Skeletal muscle satellite cell (primary cell): ENCODE data around the gene LRRC61.

ENCODE experiments used
- H3K27me3 ChIP-seq: 2 replicates; pipeline ENCODE4 v1.7.0; 2013; ENCODE audit warnings: low read length; ENCODE audit not compliant: control insufficient read depth, insufficient read depth
- H3K36me3 ChIP-seq: 2 replicates; pipeline ENCODE4 v1.7.0; 2013; ENCODE audit warnings: mild to moderate bottlenecking, control low read depth, low read length; ENCODE audit not compliant: insufficient read depth
- H3K4me1 ChIP-seq: 2 replicates; pipeline ENCODE4 v1.7.0; 2013; ENCODE audit warnings: low read length; ENCODE audit not compliant: control insufficient read depth, insufficient read depth
- H3K4me2 ChIP-seq: 2 replicates; pipeline ENCODE4 v1.7.0; 2013; ENCODE audit warnings: mild to moderate bottlenecking, low read length
- H3K4me3 ChIP-seq: 2 replicates; pipeline ENCODE4 v1.7.0; 2013; ENCODE audit warnings: low read length
- H3K9ac ChIP-seq: 2 replicates; pipeline ENCODE4 v1.7.0; 2013; ENCODE audit warnings: mild to moderate bottlenecking, low read depth, low read length, moderate library complexity
- H3K9me3 ChIP-seq: replicated peaks from 2 replicates; pipeline ENCODE4 v1.7.0; 2013; ENCODE audit warnings: mild to moderate bottlenecking, control low read depth, low read length

LRRC61 gene

GRCh38 chr7:150325110-150325611 lies 2.0 kb downstream of the LRRC61 start:
- Histone ChIP-seq H3K4me3 (no peak overlapping the region), H3K4me1 (peaks cover 2% of the 10 kb centered on the region), H3K9ac (no peak overlapping the region), H3K36me3 (no peaks in the 10 kb centered on the region), H3K4me2 (no peak overlapping the region), H3K9me3 (no peaks in the 10 kb centered on the region), H3K27me3 (peaks cover 4% of the 10 kb centered on the region)

GRCh38 chr7:150325901-150326300 lies 2.7 kb downstream of the LRRC61 start:
- H3K4me3 ChIP-seq, result no peak overlapping the region
- no peaks in the 10 kb centered on the region for H3K9me3 ChIP-seq
- peaks cover 2% of the 10 kb centered on the region for H3K4me1 ChIP-seq
- no peak overlapping the region for H3K4me2 ChIP-seq
- peaks cover 4% of the 10 kb centered on the region for H3K27me3 ChIP-seq
- H3K36me3 ChIP-seq, result no peaks in the 10 kb centered on the region
- no peak overlapping the region for H3K9ac ChIP-seq

GRCh38 chr7:150326657-150327268 lies 3.6 kb downstream of the LRRC61 start:
- Histone ChIP-seq H3K4me2 (no peak overlapping the region), H3K9ac (no peak overlapping the region), H3K4me1 (peaks cover 2% of the 10 kb centered on the region), H3K4me3 (no peak overlapping the region), H3K36me3 (no peaks in the 10 kb centered on the region), H3K27me3 (peaks cover 4% of the 10 kb centered on the region), H3K9me3 (no peaks in the 10 kb centered on the region)

GRCh38 chr7:150327308-150327707 lies 4.2 kb downstream of the LRRC61 start:
- H3K36me3 ChIP-seq, result no peaks in the 10 kb centered on the region
- H3K4me2 ChIP-seq, result no peak overlapping the region
- H3K4me1 ChIP-seq, result peaks cover 2% of the 10 kb centered on the region
- no peaks in the 10 kb centered on the region for H3K9me3 ChIP-seq
- H3K27me3 ChIP-seq, result peaks cover 4% of the 10 kb centered on the region
- no peak overlapping the region for H3K9ac ChIP-seq
- no peak overlapping the region for H3K4me3 ChIP-seq

- H3K27me3 ChIP-seq, result no peaks in the 10 kb centered on the region
- peaks cover 2% of the 10 kb centered on the region for H3K4me1 ChIP-seq
- no peaks in the 10 kb centered on the region for H3K36me3 ChIP-seq
- no peak overlapping the region for H3K9ac ChIP-seq
- H3K4me3 ChIP-seq, result no peak overlapping the region
- no peaks in the 10 kb centered on the region for H3K9me3 ChIP-seq
- no peak overlapping the region for H3K4me2 ChIP-seq
These were observed 6.4 kb downstream of the LRRC61 start for GRCh38 chr7:150329331-150330120.

- H3K9ac ChIP-seq, result no peak overlapping the region
- H3K4me2 ChIP-seq, result no peak overlapping the region
- H3K4me3 ChIP-seq, result no peak overlapping the region
- H3K4me1 ChIP-seq, result peaks cover 2% of the 10 kb centered on the region
- no peaks in the 10 kb centered on the region for H3K9me3 ChIP-seq
- no peaks in the 10 kb centered on the region for H3K36me3 ChIP-seq
- H3K27me3 ChIP-seq, result no peaks in the 10 kb centered on the region
These were observed 7.2 kb downstream of the LRRC61 start for GRCh38 chr7:150330211-150330885.

GRCh38 chr7:150332852-150333635 lies 9.9 kb downstream of the LRRC61 start:
- no peak overlapping the region for H3K4me3 ChIP-seq
- peaks cover 6% of the 10 kb centered on the region for H3K27me3 ChIP-seq
- no peak overlapping the region for H3K9ac ChIP-seq
- peaks cover 2% of the 10 kb centered on the region for H3K4me1 ChIP-seq
- H3K4me2 ChIP-seq, result no peak overlapping the region
- H3K36me3 ChIP-seq, result no peaks in the 10 kb centered on the region
- no peaks in the 10 kb centered on the region for H3K9me3 ChIP-seq

GRCh38 chr7:150333659-150334058 lies 10.5 kb downstream of the LRRC61 start:
- Histone ChIP-seq H3K4me2 (no peak overlapping the region), H3K9me3 (no peaks in the 10 kb centered on the region), H3K9ac (no peak overlapping the region), H3K4me1 (peaks cover 2% of the 10 kb centered on the region), H3K27me3 (peaks cover 13% of the 10 kb centered on the region), H3K36me3 (no peaks in the 10 kb centered on the region), H3K4me3 (no peak overlapping the region)

GRCh38 chr7:150334108-150334507 lies 11.0 kb downstream of the LRRC61 start:
- Histone ChIP-seq H3K4me3 (no peak overlapping the region), H3K4me1 (peaks cover 4% of the 10 kb centered on the region), H3K27me3 (peaks cover 17% of the 10 kb centered on the region), H3K4me2 (no peak overlapping the region), H3K36me3 (no peaks in the 10 kb centered on the region), H3K9ac (no peak overlapping the region), H3K9me3 (no peaks in the 10 kb centered on the region)

- no peak overlapping the region for H3K4me2 ChIP-seq
- peaks cover 28% of the 10 kb centered on the region for H3K27me3 ChIP-seq
- H3K4me1 ChIP-seq, result peaks cover 12% of the 10 kb centered on the region
- H3K9ac ChIP-seq, result no peak overlapping the region
- H3K36me3 ChIP-seq, result no peaks in the 10 kb centered on the region
- H3K9me3 ChIP-seq, result no peaks in the 10 kb centered on the region
- H3K4me3 ChIP-seq, result no peak overlapping the region
These were observed 12.1 kb downstream of the LRRC61 start for GRCh38 chr7:150335108-150335773.

GRCh38 chr7:150335774-150336112 lies 12.6 kb downstream of the LRRC61 start:
- no peaks in the 10 kb centered on the region for H3K9me3 ChIP-seq
- H3K4me2 ChIP-seq, result no peak overlapping the region
- no peak overlapping the region for H3K4me3 ChIP-seq
- H3K27me3 ChIP-seq, result peaks cover 30% of the 10 kb centered on the region
- peaks cover 13% of the 10 kb centered on the region for H3K4me1 ChIP-seq
- H3K9ac ChIP-seq, result no peak overlapping the region
- H3K36me3 ChIP-seq, result no peaks in the 10 kb centered on the region
